GM19238 (cell line): ENCODE results near the gene NSF.

Source experiments
- DNase-seq: peaks from one replicate; pipeline ENCODE4 v3.0.0; 2011; ENCODE audit warnings: low spot score; ENCODE audit not compliant: insufficient read length

The NSF gene

GRCh38 chr17:46717999-46718398, 127.5 kb downstream of the NSF start:
- DNase-seq = no peak

GRCh38 chr17:46719891-46720290, 129.4 kb downstream of the NSF start:
- no peak for DNase-seq

- no peak for DNase-seq
Observed at GRCh38 chr17:46720408-46720807, 129.9 kb downstream of the NSF start.

GRCh38 chr17:46722662-46723285, 132.3 kb downstream of the NSF start:
- DNase-seq = no peak

- DNase-seq = no peak
Observed at GRCh38 chr17:46726206-46726605, 135.7 kb downstream of the NSF start.

- no peak for DNase-seq
Observed at GRCh38 chr17:46727572-46728348, 137.3 kb downstream of the NSF start.

- DNase-seq = no peak
Observed at GRCh38 chr17:46730026-46730425, 139.6 kb downstream of the NSF start.

GRCh38 chr17:46730679-46731078, 140.2 kb downstream of the NSF start:
- no peak for DNase-seq

GRCh38 chr17:46732160-46732559, 141.7 kb downstream of the NSF start:
- no peak for DNase-seq

- DNase-seq = no peak
Observed at GRCh38 chr17:46732754-46733398, 142.4 kb downstream of the NSF start.

- no peak for DNase-seq
Observed at GRCh38 chr17:46733837-46734475, 143.5 kb downstream of the NSF start.

- DNase-seq = peak; percentile 8
Observed at GRCh38 chr17:46736100-46736499, 145.6 kb downstream of the NSF start.

GRCh38 chr17:46737326-46737725, 146.9 kb downstream of the NSF start:
- no peak for DNase-seq

- DNase-seq = no peak
Observed at GRCh38 chr17:46738544-46738943, 148.1 kb downstream of the NSF start.

GRCh38 chr17:46739982-46740381, 149.5 kb downstream of the NSF start:
- no peak for DNase-seq

GRCh38 chr17:46741122-46741730, 150.8 kb downstream of the NSF start:
- DNase-seq = no peak

- no peak for DNase-seq
Observed at GRCh38 chr17:46742565-46743270, 152.2 kb downstream of the NSF start.

GRCh38 chr17:46744441-46744840, 154.0 kb downstream of the NSF start:
- DNase-seq = no peak

GRCh38 chr17:46745376-46745775, 154.9 kb downstream of the NSF start:
- no peak for DNase-seq

GRCh38 chr17:46751425-46751824, 161.0 kb downstream of the NSF start:
- no peak for DNase-seq

- no peak for DNase-seq
Observed at GRCh38 chr17:46753776-46754175, 163.3 kb downstream of the NSF start.
